ENCODE data around the gene ACTRT2. TPM values are rescaled to one million over a fixed set of nuclear protein-coding genes. Genes with fewer than 3 reads are reported as not detected.

ACTRT2 gene
- total and polyA plus RNA-seq, 7 experiments from 2014 or later: not detected

DNA sequence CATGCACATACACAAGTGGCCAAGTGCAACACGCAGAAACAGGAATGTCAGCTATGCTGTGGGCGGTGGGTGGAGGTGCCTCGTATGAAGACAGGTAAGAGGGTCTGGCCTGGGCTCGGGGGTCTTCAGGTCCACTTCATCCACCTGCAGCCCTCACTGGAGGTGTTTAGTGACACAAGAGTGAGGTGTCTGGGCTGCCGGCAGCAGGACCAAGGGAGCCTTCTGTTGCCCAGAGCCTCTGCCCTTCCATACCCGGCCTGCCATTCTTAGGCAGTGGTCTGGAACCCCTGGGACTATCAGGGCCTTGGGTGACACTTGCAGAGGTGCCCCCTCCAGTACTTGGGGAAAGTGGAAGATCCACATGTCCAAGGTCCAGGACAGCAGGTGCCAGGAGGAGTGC, 21.7 kb upstream of the ACTRT2 start:
- Mint-ChIP-seq H3K4me3 (no peak overlapping the region), H3K4me1 (no peaks in the 10 kb centered on the region), H3K9me3 (peaks cover 0 to 26% (median 6%) of the 10 kb centered on the region in 11 donors), H3K27ac (no peak overlapping the region), H3K36me3 (no peaks in the 10 kb centered on the region), H3K27me3 (peaks cover 0 to 22% (median 6%) of the 10 kb centered on the region in 5 donors)
- intact Hi-C loops (cut with micrococcal nuclease): no loop called here
- Histone ChIP-seq H3K9me3 (ENCODE audit: control insufficient read depth in 2 of 3, low read length in 3 of 3) (peaks cover 0 to 3% (median 0%) of the 10 kb centered on the region in 3 experiments), H3K27ac (ENCODE audit: low read depth, low read length) (no peak overlapping the region), H3K4me3 (ENCODE audit: low read length) (no peak overlapping the region), H3K36me3 (ENCODE audit: control insufficient read depth in 2 of 3, insufficient read depth in 3 of 3, low read length in 3 of 3) (no peaks in the 10 kb centered on the region), H3K27me3 (ENCODE audit: control insufficient read depth in 2 of 2, insufficient read depth in 2 of 2, low read length in 2 of 2) (no peaks in the 10 kb centered on the region), H3K4me1 (ENCODE audit: control insufficient read depth in 2 of 2, insufficient read depth in 2 of 2, low read length in 2 of 2) (no peaks in the 10 kb centered on the region)
- DNase-seq (no peak), ATAC-seq (no peak)
- POLR2A ChIA-PET: no interaction called here
- CTCF ChIA-PET: no interaction called here

- Histone ChIP-seq H3K9me3 (ENCODE audit: control insufficient read depth in 2 of 3, low read length in 3 of 3) (no peaks in the 10 kb centered on the region), H3K27me3 (ENCODE audit: control insufficient read depth in 2 of 2, insufficient read depth in 2 of 2, low read length in 2 of 2) (no peaks in the 10 kb centered on the region), H3K4me3 (ENCODE audit: low read length) (no peak overlapping the region), H3K4me1 (ENCODE audit: control insufficient read depth in 2 of 2, insufficient read depth in 2 of 2, low read length in 2 of 2) (no peaks in the 10 kb centered on the region), H3K27ac (ENCODE audit: low read depth, low read length) (no peak overlapping the region), H3K36me3 (ENCODE audit: control insufficient read depth in 2 of 3, insufficient read depth in 3 of 3, low read length in 3 of 3) (no peaks in the 10 kb centered on the region)
- Mint-ChIP-seq H3K4me1 (no peaks in the 10 kb centered on the region), H3K27ac (no peak overlapping the region), H3K36me3 (no peaks in the 10 kb centered on the region), H3K4me3 (no peak overlapping the region), H3K27me3 (peaks cover 0 to 22% (median 6%) of the 10 kb centered on the region in 5 donors), H3K9me3 (peaks cover 0 to 22% (median 5%) of the 10 kb centered on the region in 11 donors)
- intact Hi-C loops (cut with micrococcal nuclease): no loop called here
- no peak for ATAC-seq
- ChIA-PET CTCF (no interaction called here), POLR2A (no interaction called here)
- no peak for DNase-seq
Observed at GRCh38 chr1:3000214-3000613, 21.1 kb upstream of the ACTRT2 start.

DNA sequence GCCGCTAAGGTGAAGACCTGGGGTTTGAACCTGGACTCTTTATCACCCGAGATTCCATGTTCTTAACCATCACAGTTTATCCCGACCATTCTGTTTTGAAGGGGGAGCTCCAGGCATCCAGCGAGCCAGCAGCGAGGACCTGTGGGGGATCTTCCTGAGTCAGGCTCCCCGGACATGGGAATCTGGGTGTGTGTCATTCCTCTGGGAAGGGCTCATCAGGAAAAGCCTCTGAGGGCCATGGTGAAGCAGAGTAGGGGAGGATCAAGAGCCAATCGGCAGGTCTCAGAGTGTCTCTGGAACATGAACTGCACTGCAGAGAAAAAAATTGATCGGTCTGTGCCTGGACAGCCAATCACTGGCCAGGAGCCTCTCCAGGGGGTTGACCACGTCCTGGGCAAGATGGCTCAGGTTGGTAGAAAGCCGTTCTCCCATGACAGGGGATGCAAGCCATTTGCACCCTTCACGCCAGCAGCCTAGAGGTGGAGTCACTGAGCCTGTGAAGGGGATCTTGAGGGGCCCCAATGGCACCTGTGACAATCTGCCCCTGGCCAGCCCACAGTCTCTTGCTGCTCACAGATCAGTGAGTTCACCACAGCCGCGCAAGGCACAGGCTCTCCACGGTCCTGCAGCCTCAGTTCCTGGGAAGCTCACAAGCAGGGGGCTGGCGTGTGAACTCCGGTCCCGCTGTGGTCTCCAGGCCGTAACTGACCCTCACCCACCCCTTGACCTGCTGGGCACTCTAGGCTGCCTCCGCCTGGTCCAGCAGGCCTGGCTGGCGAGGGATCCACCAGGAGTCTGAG, 20.4 kb upstream of the ACTRT2 start:
- H3K4me3 ChIP-seq (ENCODE audit: low read length): no peak overlapping the region
- Mint-ChIP-seq H3K9me3 (peaks cover 0 to 16% (median 1%) of the 10 kb centered on the region in 11 donors), H3K36me3 (no peaks in the 10 kb centered on the region), H3K4me1 (no peaks in the 10 kb centered on the region), H3K4me3 (no peak overlapping the region), H3K27me3 (peaks cover 0 to 22% (median 6%) of the 10 kb centered on the region in 5 donors), H3K27ac (no peak overlapping the region)
- H3K9me3 ChIP-seq (ENCODE audit: control insufficient read depth in 2 of 3, low read length in 3 of 3): no peaks in the 10 kb centered on the region
- no peak overlapping the region for H3K27ac ChIP-seq (ENCODE audit: low read depth, low read length)
- CTCF ChIA-PET: no interaction called here
- intact Hi-C loops (cut with micrococcal nuclease): no loop called here
- DNase-seq (no peak), ATAC-seq (no peak)
- POLR2A ChIA-PET: no interaction called here
- no peaks in the 10 kb centered on the region for H3K4me1 ChIP-seq (ENCODE audit: control insufficient read depth in 2 of 2, insufficient read depth in 2 of 2, low read length in 2 of 2)
- no peaks in the 10 kb centered on the region for H3K36me3 ChIP-seq (ENCODE audit: control insufficient read depth in 2 of 3, insufficient read depth in 3 of 3, low read length in 3 of 3)
- no peaks in the 10 kb centered on the region for H3K27me3 ChIP-seq (ENCODE audit: control insufficient read depth in 2 of 2, insufficient read depth in 2 of 2, low read length in 2 of 2)

DNA sequence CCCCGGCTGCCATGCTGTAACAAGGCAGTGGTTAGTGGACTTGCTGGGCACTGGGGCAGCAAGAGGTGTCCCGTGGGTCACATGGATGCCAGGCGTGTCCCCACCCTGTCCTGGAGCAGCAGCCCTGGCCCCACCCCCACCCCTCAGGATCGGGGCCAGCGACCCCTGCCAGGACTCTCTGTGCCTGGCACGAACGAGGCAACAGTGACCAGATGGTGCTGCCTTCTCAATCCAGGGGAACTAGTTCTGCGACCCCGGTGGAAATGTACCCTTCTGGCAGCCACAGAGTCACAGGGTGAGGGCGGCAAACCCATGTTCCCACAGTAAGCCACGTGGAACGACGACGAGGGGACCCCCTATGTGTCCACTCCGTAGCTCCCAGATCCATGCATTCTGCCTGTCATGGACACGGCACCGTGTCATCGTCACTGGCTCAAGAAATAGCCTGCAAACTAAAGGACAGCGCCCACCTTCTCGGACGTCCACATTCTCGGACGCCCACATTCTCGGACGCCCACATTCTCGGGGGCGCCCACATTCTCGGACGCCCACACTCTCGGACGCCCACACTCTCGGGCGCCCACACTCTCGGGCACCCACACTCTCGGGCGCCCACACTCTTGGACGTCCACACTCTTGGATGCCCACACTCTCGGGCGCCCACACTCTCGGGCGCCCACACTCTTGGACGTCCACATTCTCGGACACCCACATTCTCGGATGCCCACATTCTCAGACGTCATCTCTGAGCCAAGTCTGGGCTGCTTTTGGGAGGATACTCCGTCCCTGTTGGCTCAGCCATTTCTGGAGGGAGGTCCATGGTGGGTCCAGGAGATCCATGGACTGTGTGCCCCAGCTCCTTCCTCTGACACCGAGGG, 19.6 kb upstream of the ACTRT2 start:
- Histone ChIP-seq H3K36me3 (ENCODE audit: control insufficient read depth in 2 of 3, insufficient read depth in 3 of 3, low read length in 3 of 3) (no peaks in the 10 kb centered on the region), H3K27ac (ENCODE audit: low read depth, low read length) (no peak overlapping the region), H3K27me3 (ENCODE audit: control insufficient read depth in 2 of 2, insufficient read depth in 2 of 2, low read length in 2 of 2) (no peaks in the 10 kb centered on the region), H3K9me3 (ENCODE audit: control insufficient read depth in 2 of 3, low read length in 3 of 3) (peaks cover 0 to 3% (median 0%) of the 10 kb centered on the region in 3 experiments), H3K4me1 (ENCODE audit: control insufficient read depth in 2 of 2, insufficient read depth in 2 of 2, low read length in 2 of 2) (no peaks in the 10 kb centered on the region), H3K4me3 (ENCODE audit: low read length) (no peak overlapping the region)
- peaks cover 0 to 3% (median 0%) of the 10 kb centered on the region in 5 donors for H3K36me3 Mint-ChIP-seq
- ATAC-seq (no peak), DNase-seq (no peak)
- no peak overlapping the region for H3K4me3 Mint-ChIP-seq
- H3K27me3 Mint-ChIP-seq: peaks cover 0 to 22% (median 6%) of the 10 kb centered on the region in 5 donors
- POLR2A ChIA-PET: no interaction called here
- intact Hi-C loops (cut with micrococcal nuclease): no loop called here
- CTCF ChIA-PET: no interaction called here
- no peak overlapping the region for H3K27ac Mint-ChIP-seq
- no peaks in the 10 kb centered on the region for H3K4me1 Mint-ChIP-seq
- peaks cover under 1 to 15% (median 4%) of the 10 kb centered on the region in 11 donors for H3K9me3 Mint-ChIP-seq

GRCh38 chr1:3002349-3003038, 18.8 kb upstream of the ACTRT2 start:
- DNase-seq: no peak
- H3K4me1 Mint-ChIP-seq: no peaks in the 10 kb centered on the region
- ChIA-PET POLR2A (no interaction called here), CTCF (no interaction called here)
- no peak overlapping the region for H3K4me3 ChIP-seq (ENCODE audit: low read length)
- H3K9me3 Mint-ChIP-seq: peaks cover 4 to 16% (median 10%) of the 10 kb centered on the region in 11 donors
- peaks cover 0 to 18% (median 6%) of the 10 kb centered on the region in 5 donors for H3K27me3 Mint-ChIP-seq
- no peak overlapping the region for H3K27ac ChIP-seq (ENCODE audit: low read depth, low read length)
- peaks cover 0 to 8% (median 0%) of the 10 kb centered on the region in 3 experiments for H3K9me3 ChIP-seq (ENCODE audit: control insufficient read depth in 2 of 3, low read length in 3 of 3)
- H3K36me3 ChIP-seq (ENCODE audit: control insufficient read depth in 2 of 3, insufficient read depth in 3 of 3, low read length in 3 of 3): no peaks in the 10 kb centered on the region
- no peak overlapping the region for H3K27ac Mint-ChIP-seq
- H3K4me3 Mint-ChIP-seq: no peak overlapping the region
- no peak for ATAC-seq
- H3K4me1 ChIP-seq (ENCODE audit: control insufficient read depth in 2 of 2, insufficient read depth in 2 of 2, low read length in 2 of 2): no peaks in the 10 kb centered on the region
- H3K36me3 Mint-ChIP-seq: peaks cover 0 to 8% (median 0%) of the 10 kb centered on the region in 5 donors
- intact Hi-C loops (cut with micrococcal nuclease): no loop called here
- H3K27me3 ChIP-seq (ENCODE audit: control insufficient read depth in 2 of 2, insufficient read depth in 2 of 2, low read length in 2 of 2): no peaks in the 10 kb centered on the region

GRCh38 chr1:3003039-3003940, 18.0 kb upstream of the ACTRT2 start:
- ChIA-PET CTCF (no interaction called here), POLR2A (no interaction called here)
- H3K9me3 ChIP-seq (ENCODE audit: control insufficient read depth in 2 of 3, low read length in 3 of 3): peaks cover 0 to 15% (median 0%) of the 10 kb centered on the region in 3 experiments
- H3K27ac ChIP-seq (ENCODE audit: low read depth, low read length): no peak overlapping the region
- H3K36me3 ChIP-seq (ENCODE audit: control insufficient read depth in 2 of 3, insufficient read depth in 3 of 3, low read length in 3 of 3): no peaks in the 10 kb centered on the region
- DNase-seq (no peak), ATAC-seq (no peak)
- H3K4me3 ChIP-seq (ENCODE audit: low read length): no peak overlapping the region
- Mint-ChIP-seq H3K4me1 (no peaks in the 10 kb centered on the region), H3K27ac (no peak overlapping the region), H3K36me3 (peaks cover 0 to 8% (median 0%) of the 10 kb centered on the region in 5 donors), H3K27me3 (peaks cover 0 to 19% (median 13%) of the 10 kb centered on the region in 5 donors), H3K9me3 (peaks cover 6 to 24% (median 14%) of the 10 kb centered on the region in 11 donors), H3K4me3 (no peak overlapping the region)
- intact Hi-C loops (cut with micrococcal nuclease): no loop called here
- no peaks in the 10 kb centered on the region for H3K27me3 ChIP-seq (ENCODE audit: control insufficient read depth in 2 of 2, insufficient read depth in 2 of 2, low read length in 2 of 2)
- H3K4me1 ChIP-seq (ENCODE audit: control insufficient read depth in 2 of 2, insufficient read depth in 2 of 2, low read length in 2 of 2): no peaks in the 10 kb centered on the region
